NT2/D1 (cell line): ENCODE results near the gene CTBP2.

Experiments
- YY1 ChIP-seq: IDR thresholded peaks from 2 replicates; pipeline ENCODE4 v1.6.1; 2011; ENCODE audit not compliant: insufficient read length, insufficient read depth
- ZNF274 ChIP-seq: IDR thresholded peaks from 2 replicates; pipeline ENCODE4 v1.6.1; 2011; ENCODE audit warnings: mild to moderate bottlenecking, low read depth, low read length

DNA sequence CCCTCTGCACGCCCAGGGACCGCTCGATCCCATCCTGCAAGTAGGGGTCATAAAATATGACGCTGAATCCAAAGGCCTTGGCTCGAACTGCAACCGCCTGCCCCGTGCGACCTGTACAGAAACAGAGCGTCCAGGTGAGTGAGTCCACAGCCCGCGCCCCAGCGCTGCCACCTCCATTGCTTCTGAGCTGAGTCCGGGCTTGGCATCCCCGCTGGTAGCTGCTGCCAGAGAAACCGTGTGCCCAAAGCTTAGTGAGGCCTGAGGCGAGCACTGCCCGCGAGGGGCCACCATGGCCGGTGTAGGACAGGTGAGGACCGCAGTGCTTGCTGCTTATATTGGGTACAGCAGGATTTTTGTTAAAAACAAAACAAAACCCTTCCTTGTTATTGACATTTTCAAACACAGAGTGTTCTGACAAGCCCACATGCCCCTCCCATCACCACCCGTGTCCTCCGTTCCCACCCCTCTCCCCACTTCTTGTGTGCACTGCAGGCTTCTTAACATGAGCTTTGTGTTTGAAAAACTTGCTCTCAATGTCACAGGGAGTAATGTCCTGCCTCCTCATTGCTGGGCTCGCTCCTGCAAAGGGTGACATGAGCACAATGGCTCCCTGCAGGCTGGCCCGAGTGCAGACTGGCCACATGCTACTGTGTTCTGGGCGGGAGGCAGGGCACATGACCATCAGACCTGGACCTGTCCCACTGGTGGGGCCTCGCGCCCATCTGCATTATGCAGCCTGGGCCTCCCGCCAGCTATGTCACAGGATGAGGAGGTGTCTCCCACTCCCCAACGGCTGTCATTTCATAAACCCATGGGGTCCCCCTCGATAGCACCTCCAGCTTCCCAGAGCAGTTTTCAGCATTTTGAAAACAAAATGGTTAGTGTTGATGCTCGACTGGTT is 165.5 kb downstream of the CTBP2 start:
- TF ChIP-seq ZNF274 (no peak), YY1 (no peak)
